Left hindlimb (tissue), 1 donor: ENCODE results near the gene CAND1.

Experiments used
- DNase-seq: peaks from one replicate; pipeline ENCODE4 v3.0.0-alpha.2; 2018

The CAND1 gene

GRCh38 chr12:67348683-67349082 is 79.5 kb downstream of the CAND1 start:
- no peak for DNase-seq

GRCh38 chr12:67352682-67353081 is 83.5 kb downstream of the CAND1 start:
- DNase-seq: no peak

GRCh38 chr12:67354322-67354721 is 85.2 kb downstream of the CAND1 start:
- DNase-seq: no peak

- DNase-seq: no peak
These were observed 85.8 kb downstream of the CAND1 start for GRCh38 chr12:67354966-67355365.

- DNase-seq: no peak
These were observed 86.5 kb downstream of the CAND1 start for GRCh38 chr12:67355428-67356379.

GRCh38 chr12:67356380-67356774 is 87.2 kb downstream of the CAND1 start:
- no peak for DNase-seq

- no peak for DNase-seq
These were observed 88.4 kb downstream of the CAND1 start for GRCh38 chr12:67357376-67358125.

GRCh38 chr12:67358781-67359338 is 89.7 kb downstream of the CAND1 start:
- DNase-seq: peak; percentile 56

GRCh38 chr12:67362526-67362925 is 93.4 kb downstream of the CAND1 start:
- DNase-seq: no peak

GRCh38 chr12:67364228-67364627 is 95.1 kb downstream of the CAND1 start:
- no peak for DNase-seq

- DNase-seq: no peak
These were observed 96.0 kb downstream of the CAND1 start for GRCh38 chr12:67365131-67365530.

GRCh38 chr12:67367843-67368242 is 98.7 kb downstream of the CAND1 start:
- no peak for DNase-seq
